NCI-H146 (cell line): Measurements from ENCODE around the gene CASR.

Experiments
- DNase-seq: peaks from one replicate; lab custom pipeline; 2025; lab: John Stamatoyannopoulos, UW

The CASR gene

DNA sequence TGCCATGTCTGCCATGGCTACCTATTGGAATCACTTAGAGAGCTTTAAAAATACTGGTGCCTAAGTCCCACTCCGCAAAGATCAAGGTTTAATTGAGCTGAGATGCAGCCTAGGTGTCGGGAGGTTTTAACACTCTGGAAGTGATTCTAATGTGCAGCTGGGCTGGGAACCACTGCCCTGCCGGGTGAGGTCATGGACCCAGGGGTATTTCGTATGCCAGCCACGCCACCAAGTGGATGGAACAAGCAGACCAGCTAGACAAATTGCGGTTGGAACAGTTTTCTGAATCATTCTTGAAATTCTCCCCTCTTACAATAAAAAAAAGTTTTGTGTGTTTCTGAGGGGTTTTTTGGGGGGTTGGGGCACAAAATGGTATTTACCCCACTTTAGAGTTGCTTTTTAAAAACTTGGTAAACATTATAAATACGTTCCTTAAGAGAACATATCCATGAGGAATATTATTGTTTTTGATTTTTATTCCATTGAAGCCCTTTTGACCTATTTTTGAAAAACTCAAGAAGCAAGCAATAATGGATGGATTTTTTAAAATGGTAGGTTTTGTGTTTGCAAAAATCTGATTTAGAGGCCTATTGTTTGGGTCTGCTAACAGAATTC lies 75.4 kb downstream of the CASR start:
- DNase-seq = peak; percentile 70

DNA sequence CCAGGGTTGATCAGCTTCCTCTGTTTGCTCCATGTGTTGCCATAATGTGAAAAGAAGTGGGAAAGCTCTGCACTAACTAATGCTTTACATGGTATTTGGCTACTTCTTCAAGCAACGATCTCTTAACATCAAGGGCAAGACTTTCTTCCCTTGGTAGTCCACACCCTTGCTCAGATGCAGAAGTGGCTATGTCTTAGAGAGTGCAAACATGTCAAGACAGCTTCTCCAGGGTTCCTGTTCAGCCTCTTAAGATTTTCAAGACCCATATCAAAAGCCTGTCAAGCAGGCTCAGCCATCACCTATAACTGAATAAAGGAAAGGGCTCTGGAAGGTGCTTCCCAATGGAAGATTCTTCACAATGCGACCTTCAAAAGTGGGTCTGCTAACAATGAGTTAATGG lies 76.7 kb downstream of the CASR start:
- no peak for DNase-seq

DNA sequence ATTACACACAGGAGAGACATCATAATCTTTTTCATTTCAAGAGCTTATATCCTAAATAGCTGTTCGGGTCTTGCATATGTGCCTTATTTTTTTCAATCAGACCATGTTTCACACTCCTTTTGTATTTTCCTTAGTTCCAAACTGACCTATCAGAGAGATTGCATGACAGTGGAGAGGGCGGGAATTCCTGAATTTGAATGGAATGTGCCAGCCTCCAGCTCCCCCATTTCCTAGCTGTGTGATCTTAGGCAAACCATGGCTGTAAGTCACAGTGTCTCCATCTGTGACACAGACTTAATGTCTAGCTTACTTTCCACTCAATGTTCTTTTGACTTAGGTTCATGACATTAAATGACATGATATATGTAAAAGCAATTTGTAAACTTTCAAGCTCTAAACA lies 79.6 kb downstream of the CASR start:
- DNase-seq = no peak

DNA sequence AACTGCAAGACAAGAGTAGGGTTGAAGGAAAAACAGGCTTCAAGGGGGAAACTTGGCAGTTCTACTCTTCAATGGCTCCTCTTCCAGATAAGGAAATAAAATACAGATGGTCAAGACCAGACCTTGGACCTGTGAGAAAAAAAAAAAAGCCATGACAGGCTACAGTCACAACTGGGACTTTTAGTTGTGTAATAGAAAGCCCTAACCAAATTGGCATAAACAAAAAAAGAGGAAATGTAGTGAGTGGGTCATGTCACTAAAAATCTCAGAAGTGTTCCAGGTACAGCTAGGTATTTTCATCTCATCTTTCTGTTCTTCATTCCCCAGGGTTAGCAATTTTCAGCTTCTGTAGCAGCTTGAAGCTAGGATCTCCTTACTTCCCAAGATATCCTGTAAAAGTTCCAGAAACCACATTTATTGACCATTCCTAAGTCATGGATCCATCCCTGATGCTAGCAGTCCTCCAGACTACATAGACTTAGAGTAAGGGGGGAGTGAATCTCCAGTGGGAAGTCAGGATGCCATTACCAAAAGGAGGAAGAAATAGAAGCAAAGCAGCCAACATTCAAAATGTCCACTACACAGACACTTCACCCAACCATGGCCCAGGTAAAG lies 80.6 kb downstream of the CASR start:
- DNase-seq = no peak

DNA sequence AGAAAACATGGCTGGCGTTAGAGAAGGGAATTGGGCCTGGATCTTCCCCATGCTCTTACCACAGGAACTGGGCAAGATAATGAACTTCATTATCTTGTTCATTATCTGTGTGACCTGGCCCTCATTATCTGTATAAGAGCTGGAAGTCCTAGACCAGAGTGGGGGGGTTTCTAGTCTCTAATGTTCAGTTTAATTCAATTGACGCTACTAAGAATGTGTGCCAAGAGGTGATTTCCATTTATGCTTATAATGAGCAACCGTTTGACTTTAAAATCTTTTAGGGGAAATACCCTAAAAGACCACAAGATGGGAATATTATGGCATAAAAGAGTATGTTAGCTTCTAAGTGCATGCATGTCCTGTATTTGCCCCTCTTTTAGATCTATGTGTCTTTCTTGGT lies 82.5 kb downstream of the CASR start:
- no peak for DNase-seq

DNA sequence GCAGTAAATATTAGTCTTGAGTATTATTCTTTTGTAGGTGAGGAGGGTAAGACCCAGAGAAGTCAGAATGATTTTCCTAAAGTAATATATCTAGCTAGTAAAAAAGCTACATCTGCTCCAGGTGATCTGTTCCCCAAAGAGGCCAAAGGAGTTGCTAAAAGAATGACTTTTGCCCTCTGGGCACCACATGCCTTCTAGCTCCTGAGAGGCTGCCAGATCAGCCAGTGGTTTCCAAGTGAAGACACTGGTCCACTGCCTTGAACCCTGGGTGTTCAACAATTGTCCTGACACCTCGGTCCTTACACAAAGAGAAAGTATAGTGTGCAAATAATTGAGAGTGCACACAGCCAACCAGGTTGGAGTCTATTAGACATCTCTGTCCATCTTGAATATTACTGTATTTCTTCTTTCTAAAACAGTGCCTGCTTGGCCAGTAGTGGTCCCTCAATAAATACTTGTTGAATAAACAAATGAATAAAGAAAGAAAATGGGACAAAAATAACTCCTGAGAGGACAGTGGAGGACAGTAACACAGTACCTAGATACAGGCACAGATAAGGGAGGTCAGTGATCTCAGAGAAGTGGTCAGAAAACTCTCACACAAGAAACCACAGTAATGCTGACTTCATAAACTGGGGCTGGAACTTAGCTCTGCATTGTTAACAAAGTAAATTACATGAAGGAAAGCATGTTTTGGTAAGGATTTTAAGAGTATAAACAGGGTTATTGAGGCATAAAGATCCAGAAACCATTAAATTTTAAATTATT lies 85.0 kb downstream of the CASR start:
- DNase-seq = no peak

DNA sequence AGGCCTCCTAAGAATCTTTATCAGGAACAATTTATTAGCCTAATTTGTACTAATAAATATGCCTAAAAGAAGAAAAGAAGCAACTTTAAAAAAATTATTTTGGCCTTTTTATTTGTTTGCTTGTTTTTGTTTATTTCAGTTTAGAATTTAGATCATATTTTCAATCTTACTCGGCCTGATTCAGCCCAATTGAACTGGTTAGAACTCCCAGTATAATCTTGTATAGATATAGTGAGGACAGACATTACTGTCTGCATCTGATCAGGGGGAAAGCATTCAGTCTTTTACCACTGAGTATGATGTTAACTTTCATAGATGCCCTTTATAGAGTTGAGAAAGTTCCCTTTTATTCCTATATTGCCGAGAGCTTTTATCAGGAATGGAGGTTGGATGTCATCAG lies 85.6 kb downstream of the CASR start:
- DNase-seq = no peak

DNA sequence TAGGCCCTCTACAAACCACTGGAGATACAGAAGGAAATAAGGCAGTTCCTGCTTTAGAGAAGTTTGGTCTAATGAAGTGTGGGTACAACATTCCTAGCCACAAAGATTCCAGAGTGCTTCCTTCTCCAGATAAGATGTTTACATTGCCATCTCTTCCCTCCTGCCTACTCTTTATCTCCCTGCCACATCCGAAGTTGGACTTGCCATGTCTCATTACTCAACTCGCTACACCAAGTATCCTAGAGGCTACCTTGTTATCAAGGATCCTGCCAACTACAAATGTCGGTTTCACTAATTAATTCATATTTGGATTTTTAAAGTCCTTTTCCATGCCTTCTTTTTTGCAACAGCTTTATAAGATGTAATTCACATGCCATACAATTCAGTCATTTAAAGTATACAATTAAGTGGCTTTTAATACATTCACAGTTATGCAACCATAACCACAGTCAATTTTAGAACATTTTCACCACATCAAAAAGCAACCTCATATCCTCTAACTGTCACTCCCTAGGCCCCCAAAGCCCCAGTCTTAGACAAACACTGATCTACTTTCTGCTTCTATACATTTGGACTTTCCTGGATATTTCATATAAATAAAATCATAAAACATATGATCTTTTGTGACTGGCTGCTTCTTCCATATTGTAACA lies 87.9 kb downstream of the CASR start:
- no peak for DNase-seq

DNA sequence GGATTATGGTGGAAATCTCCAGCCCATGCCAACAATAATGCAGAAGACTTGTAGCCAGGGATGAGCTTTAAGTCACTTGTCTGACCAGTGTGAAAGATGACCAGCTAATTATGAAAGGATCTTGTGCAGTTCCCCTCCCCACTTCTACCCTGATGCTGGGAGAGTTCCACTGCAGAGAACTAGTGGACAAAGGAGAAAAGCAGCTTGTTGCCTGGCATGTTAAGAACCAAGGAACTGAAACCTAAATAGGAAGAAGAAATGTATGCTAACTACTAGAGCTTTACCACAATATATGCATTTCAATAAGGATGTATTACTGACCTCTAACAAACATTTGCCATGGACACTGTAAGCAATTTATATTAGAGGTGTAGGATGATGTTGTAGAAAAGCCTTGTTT lies 89.4 kb downstream of the CASR start:
- no peak for DNase-seq

DNA sequence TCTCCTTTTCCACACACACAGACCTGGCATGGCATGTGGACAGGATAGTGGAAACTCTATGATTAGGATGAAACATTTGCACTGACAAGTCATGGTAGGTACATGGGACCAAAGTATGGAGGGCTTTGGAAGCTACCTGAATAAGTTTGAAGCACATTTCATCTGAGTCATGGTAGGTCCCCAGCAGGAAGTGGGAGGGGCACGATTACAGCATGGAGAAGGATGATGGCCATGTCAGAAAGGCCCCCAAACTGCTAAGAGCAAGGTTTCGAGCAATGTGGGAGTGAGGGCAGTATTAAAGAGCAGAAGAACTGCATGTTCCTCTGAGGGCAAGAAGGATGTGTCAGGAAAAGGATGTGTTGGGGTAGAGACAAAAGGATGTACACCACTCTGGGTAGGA lies 90.0 kb downstream of the CASR start:
- DNase-seq = no peak

DNA sequence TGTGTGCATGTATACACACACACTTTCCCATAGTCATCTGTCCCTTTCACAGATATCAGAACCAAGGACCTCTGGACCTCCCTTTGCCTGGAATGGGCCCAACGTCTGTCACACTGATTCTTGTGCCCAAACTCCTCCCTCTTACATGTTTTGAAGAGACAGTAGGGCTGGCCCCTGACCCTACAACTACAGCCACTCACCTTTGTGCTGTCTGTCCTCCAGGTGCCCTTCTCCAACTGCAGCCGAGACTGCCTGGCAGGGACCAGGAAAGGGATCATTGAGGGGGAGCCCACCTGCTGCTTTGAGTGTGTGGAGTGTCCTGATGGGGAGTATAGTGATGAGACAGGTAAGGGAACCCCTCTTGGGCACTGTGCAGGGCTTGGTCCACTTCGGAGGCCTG lies 98.4 kb downstream of the CASR start:
- no peak for DNase-seq

DNA sequence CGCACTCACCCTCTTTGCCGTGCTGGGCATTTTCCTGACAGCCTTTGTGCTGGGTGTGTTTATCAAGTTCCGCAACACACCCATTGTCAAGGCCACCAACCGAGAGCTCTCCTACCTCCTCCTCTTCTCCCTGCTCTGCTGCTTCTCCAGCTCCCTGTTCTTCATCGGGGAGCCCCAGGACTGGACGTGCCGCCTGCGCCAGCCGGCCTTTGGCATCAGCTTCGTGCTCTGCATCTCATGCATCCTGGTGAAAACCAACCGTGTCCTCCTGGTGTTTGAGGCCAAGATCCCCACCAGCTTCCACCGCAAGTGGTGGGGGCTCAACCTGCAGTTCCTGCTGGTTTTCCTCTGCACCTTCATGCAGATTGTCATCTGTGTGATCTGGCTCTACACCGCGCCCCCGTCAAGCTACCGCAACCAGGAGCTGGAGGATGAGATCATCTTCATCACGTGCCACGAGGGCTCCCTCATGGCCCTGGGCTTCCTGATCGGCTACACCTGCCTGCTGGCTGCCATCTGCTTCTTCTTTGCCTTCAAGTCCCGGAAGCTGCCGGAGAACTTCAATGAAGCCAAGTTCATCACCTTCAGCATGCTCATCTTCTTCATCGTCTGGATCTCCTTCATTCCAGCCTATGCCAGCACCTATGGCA lies 100.5 kb downstream of the CASR start:
- DNase-seq = peak; percentile 30

DNA sequence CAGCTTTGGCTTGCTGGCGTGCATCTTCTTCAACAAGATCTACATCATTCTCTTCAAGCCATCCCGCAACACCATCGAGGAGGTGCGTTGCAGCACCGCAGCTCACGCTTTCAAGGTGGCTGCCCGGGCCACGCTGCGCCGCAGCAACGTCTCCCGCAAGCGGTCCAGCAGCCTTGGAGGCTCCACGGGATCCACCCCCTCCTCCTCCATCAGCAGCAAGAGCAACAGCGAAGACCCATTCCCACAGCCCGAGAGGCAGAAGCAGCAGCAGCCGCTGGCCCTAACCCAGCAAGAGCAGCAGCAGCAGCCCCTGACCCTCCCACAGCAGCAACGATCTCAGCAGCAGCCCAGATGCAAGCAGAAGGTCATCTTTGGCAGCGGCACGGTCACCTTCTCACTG lies 101.0 kb downstream of the CASR start:
- DNase-seq = no peak

DNA sequence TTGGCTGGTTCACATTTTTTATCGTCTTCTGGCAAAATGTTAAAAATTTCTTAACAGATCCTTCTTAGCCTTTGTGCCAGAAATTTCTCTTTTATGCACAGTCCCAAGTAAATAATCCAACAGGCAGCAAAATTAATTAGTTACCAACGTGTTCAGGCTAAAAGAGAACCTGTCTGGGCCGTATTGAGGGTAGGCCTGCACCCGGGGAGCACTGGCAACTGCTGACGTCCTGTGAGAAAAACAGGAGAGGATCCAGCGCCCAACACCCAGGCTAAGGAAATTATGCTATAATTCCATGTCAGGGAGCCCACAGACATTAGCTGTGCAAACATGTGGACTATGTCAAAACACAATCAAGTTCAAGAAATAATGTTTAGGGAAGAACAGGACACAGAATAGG lies 110.9 kb downstream of the CASR start:
- no peak for DNase-seq

DNA sequence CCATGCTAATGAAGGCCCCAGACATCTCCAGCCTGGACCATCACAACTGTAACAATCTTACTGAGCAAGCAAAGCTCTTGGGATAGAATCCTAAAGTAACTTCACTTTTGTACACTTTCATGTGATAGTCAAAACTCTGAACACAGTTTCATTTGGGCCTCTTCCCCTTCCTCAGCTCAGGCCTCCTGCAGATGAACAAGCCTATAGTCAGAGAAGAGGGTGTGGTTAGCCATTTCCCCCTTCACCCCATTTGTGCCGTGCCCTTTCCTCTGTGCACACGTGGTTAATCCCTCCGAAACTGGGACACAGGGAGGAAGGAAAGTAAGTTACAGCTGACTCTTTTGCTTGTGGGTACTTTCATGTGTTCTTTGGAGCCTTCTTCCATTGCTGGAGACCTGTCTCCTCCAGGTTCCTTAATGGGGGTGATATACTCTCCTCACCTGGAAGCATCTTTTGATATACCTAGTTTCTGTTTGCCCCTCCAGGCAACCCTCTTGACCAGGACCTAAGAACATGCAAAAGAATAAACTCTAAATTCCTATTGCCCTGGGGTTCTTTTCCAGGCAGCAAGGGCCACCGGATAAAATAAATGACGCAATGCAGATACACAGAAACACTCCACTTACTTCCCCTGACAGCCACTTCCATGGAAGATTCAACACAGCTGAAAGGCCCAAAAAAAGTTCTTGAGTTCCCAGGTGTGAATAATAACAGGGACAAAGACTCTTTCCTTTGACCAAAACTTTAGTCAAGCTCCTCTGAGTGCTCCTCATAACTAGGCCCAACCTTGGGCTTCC lies 112.0 kb downstream of the CASR start:
- DNase-seq = no peak

DNA sequence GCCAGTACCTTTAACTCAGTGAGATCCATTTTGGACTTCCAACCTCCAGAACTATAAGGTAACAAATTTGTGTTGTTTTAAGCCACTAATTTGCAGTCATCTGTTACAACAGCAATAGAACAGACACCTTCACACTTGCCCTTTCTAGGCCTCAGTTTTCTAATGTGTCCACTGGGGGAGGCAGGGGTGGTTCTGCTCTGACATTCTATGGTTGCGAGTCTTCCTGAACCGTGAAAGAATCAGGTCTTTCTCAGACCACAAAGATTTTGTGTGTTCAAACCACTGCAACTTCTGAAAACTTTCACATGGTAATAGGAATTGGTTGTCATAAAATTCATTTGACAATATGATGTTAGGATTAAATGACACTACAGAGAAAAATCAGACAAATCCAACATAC lies 114.8 kb downstream of the CASR start:
- no peak for DNase-seq

DNA sequence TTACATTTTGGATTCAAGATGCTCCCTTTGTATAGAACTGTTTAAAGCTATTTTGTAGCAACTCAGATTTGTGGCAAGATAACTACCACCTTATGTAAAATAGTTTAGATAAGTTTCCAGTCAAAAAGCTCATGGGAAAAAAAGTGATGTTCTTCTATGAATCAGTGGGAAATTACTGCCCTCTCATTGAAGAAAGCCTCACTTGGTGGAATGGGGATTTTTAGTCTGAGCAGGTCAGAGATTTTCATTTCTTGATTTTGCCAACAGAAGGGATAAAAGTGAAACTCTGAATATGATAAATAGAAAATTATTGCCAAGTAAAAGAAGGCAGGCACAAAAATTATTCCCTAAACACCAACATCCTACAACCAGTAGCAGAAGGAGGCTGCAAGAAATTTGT lies 115.7 kb downstream of the CASR start:
- DNase-seq = no peak

DNA sequence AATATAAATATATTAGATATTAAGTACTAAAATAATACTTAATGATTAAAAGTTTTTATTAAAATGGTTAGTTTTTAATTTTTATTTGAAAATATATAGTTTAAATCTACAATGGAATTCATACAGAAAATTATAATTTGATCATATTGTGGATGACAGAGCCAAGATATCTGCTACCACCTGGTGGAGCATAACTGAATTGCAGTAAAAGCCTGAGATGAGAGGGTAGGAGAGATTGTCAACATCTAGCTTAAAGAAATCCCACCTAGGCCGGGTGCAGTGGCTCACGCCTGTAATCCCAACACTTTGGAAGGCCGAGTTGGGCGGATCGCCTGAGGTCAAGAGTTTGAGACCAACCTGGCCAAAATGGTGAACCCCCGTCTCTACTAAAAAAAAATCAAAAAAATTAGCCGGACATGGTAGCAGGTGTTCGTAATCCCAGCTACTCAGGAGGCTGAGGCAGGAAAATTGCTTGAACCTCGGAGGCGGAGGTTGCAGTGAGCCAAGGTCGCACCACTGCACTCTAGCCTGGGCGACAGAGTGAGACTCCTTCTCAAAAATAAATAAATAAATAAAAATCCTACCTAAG lies 116.5 kb downstream of the CASR start:
- peak; percentile 21 for DNase-seq

DNA sequence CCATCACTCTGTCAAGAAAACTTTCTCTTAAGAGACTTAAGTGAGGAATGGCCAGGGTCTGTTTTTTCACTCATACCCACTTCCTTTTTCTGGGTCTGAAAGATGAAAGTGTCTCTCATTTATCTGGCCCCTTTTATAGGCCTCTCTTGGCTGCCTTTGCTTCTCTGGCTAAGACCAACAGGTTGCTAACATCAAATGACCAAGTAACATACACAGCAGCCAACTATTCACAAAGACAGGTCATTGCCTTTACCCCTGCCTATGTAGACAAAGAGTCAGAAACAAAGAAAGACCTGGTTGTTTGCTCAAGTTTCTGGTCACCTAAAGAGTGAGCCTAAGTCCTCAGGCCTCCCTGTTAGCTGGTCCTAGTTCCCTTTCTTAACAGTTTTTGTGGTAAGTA lies 117.6 kb downstream of the CASR start:
- no peak for DNase-seq

DNA sequence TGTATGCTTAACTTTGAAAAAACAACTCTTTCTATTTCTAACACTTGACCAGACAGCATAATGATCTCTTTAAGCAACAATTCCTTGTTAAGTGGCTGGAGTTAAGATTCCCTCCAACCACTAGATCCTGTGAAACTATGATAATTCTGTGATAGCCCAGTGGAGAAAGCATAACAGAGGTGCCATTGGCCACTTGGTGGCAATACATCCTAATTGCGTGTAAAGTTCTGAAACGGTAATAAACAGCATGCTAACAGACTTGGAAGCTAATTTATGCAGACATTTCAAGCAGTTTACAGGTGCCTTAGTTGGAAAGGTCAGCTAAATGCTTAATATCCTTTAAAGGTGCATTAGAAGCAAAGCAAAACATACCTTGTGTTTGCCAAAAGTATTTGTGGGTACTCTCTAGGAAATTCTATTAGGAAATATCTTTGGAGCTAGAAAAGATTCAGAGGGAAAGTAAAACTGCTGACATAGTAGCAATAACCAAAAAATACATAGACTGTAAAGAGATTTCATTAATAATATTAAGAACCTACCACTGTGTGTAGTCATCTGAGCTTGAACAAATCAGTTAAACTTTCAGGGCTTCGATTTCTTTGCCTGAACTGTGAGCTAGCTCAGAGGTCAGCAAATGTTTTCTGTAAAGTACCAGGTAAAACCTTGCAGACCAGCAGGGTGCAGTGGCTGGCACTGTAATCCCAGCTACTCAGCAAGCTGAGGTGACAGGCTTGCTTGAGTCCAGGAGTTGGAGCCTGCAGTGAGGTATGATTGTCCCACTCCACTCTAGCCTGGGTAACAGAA lies 122.6 kb downstream of the CASR start:
- DNase-seq = no peak

DNA sequence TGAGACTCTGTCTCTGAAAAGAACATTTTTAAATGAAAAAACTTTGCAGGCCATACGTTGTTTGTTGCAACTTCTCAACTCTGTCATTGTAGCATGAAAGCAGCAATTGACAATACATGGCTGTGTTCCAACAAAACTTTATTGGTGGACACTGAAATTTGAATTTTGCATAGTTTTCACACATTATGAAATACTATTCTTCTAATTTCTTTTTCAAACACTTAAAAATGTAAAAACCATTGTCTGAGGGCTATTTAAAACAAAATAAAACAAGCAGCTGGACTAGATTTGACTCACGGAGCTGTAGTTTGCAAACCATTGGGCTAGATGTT lies 123.1 kb downstream of the CASR start:
- DNase-seq = no peak
